ENCODE data around the gene PXMP2. TPM values are rescaled to one million over a fixed set of nuclear protein-coding genes. Genes with fewer than 3 reads are reported as not detected.
"Not testable (repeated sequence)": the region's sequence is repeated elsewhere in the genome, so short reads cannot be mapped to it uniquely, and the experiment has no call there.

Gene PXMP2
- total RNA-seq, 1 donor from 2014 or later: 36.5 TPM

GRCh38 chr12:132736913-132737312 lies 49.5 kb downstream of the PXMP2 start:
- intact Hi-C loops (cut with DNase I): no loop called here
- no peak for DNase-seq (ENCODE audit: low spot score)

GRCh38 chr12:132739600-132740312 lies 52.4 kb downstream of the PXMP2 start:
- intact Hi-C loops (cut with DNase I): no loop called here
- no peak for DNase-seq (ENCODE audit: low spot score)

- no peak for DNase-seq (ENCODE audit: low spot score)
- intact Hi-C loops (cut with DNase I): no loop called here
Measured at GRCh38 chr12:132740313-132740646, 52.9 kb downstream of the PXMP2 start.

- intact Hi-C loops (cut with DNase I): no loop called here
- no peak for DNase-seq (ENCODE audit: low spot score)
Measured at GRCh38 chr12:132740652-132741051, 53.3 kb downstream of the PXMP2 start.

DNA sequence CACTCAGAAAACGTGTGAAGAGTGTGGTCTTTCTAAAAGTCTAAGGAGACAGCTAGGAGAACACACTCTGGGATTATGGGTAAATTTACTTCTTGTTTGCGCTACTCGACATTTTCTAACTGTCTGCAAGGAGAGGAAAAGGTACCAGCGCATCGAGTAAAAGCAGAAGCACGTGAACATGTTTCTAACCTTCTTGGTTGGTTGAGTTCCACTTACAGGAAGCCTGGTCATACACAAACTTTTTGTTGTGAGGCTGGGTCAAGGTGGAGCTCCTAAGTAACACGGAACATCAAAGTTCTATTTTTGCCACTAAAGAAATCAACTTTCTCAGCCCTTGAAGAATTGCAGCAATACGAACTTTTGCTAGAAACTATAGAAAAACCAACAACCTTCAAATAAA lies 54.2 kb downstream of the PXMP2 start:
- intact Hi-C loops (cut with DNase I): no loop called here
- DNase-seq (ENCODE audit: low spot score): no peak

- no peak for DNase-seq (ENCODE audit: low spot score)
- intact Hi-C loops (cut with DNase I): no loop called here
Measured at GRCh38 chr12:132743831-132744230, 56.4 kb downstream of the PXMP2 start.

DNA sequence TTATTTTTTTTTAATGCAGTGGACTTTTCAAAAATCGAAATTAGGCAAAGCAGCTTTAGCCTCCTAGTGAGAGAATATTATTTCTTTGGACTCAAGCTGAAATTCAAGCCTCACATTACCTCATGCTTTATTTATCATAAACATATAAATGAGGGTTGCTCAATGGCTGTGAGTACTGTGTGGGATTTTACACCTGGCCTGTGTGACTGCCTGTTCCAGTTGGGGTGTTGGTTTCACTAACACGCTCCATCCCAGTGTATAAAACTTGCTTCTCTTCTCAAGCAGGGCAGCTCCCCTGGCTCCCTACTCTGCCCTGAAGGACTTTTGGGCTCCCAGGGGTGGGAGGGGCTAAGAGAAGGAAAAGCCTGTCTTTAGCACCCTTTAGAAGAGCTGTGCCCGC lies 59.2 kb downstream of the PXMP2 start:
- intact Hi-C loops (cut with DNase I): no loop called here
- DNase-seq (ENCODE audit: low spot score): no peak

- intact Hi-C loops (cut with DNase I): no loop called here
- DNase-seq (ENCODE audit: low spot score): no peak
Measured at GRCh38 chr12:132747395-132747794, 60.0 kb downstream of the PXMP2 start.

- DNase-seq (ENCODE audit: low spot score): no peak
- intact Hi-C loops (cut with DNase I): no loop called here
Measured at GRCh38 chr12:132747896-132748295, 60.5 kb downstream of the PXMP2 start.

- no peak for DNase-seq (ENCODE audit: low spot score)
- intact Hi-C loops (cut with DNase I): no loop called here
Measured at GRCh38 chr12:132748319-132748718, 60.9 kb downstream of the PXMP2 start.

DNA sequence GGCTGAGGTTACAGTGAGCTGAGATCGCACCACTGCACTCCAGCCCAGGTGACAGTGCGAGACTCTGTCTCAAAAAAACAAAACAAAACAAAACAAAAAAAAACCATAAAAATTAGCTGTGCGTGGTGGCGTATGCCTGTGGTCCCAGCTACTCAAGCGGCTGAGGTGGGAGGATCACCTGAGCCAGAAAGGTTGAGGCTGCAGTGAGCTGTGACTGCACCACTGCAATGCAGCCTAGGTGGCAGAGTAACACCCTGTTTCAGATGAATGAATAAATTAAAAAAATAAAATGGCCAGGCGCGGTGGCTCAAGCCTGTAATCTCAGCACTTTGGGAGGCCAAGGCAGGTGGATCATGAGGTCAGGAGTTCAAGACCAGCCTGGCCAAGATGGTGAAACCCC lies 66.3 kb downstream of the PXMP2 start:
- DNase-seq (ENCODE audit: low spot score); intact Hi-C loops (cut with DNase I): not testable (repeated sequence)

- DNase-seq (ENCODE audit: low spot score): no peak
- intact Hi-C loops (cut with DNase I): no loop called here
Measured at GRCh38 chr12:132754160-132754932, 67.0 kb downstream of the PXMP2 start.

Other genes starting within 250 kb of the PXMP2 start
- gene FBRSL1, start 197.4 kb upstream of the PXMP2 start, total RNA-seq: 60.4 TPM
- gene LRCOL1, start 77.0 kb upstream of the PXMP2 start, total RNA-seq: not detected
- not detected for gene P2RX2, start 68.8 kb upstream of the PXMP2 start, total RNA-seq
- gene POLE, start 245 bp upstream of the PXMP2 start, total RNA-seq: 12.1 TPM
- gene PGAM5, start 23.3 kb downstream of the PXMP2 start, total RNA-seq: 26.1 TPM
- gene ANKLE2, start 74.2 kb downstream of the PXMP2 start, total RNA-seq: 31.4 TPM
- 50.1 TPM for gene GOLGA3, start 141.3 kb downstream of the PXMP2 start, total RNA-seq
- 22.5 TPM for gene CHFR, start 200.0 kb downstream of the PXMP2 start, total RNA-seq

Data from cardiac septum (tissue), 1 donor.